B cell (primary cell): ENCODE measurements around the gene TEP1. TPM values are rescaled to one million over a fixed set of nuclear protein-coding genes. Genes with fewer than 3 reads are reported as not detected.

Source experiments
- ATAC-seq: fragments of 200-7000 bp; cut with Tn5 transposase; one replicate; pipeline ENCODE4 v1.10.0; 2021; ENCODE audit warnings: low read depth, mild to moderate bottlenecking, moderate number of reproducible peaks, moderate library complexity
- CTCF ChIA-PET: fragments of 350-600 bp; sonication (Branson Sonifier 250); formaldehyde crosslinking; loops from one replicate; lab custom pipeline; 2021; ENCODE audit warnings: antibody characterized with exemption, inconsistent platforms; lab: Charles Lee
- POLR2A ChIA-PET: fragments of 350-600 bp; sonication (Branson Sonifier 250); formaldehyde crosslinking; loops from one replicate; lab custom pipeline; 2021; ENCODE audit warnings: antibody characterized with exemption; lab: Charles Lee
- DNase-seq: peaks from one replicate; pipeline ENCODE4 v3.0.0; 2013
- H2AFZ ChIP-seq: 2 replicates; pipeline ENCODE4 v1.6.1; 2012; ENCODE audit warnings: mild to moderate bottlenecking, low read depth, low read length; ENCODE audit not compliant: insufficient read depth, poor library complexity, severe bottlenecking
- H3K27ac ChIP-seq, 2 donors: 1 replicate in 1 of 2; 2 replicates in 1 of 2; pipeline ENCODE4 v1.5.1; 2012 to 2013; ENCODE audit warnings: low read length in 2 of 2, mild to moderate bottlenecking in 2 of 2, moderate library complexity in 1 of 2
- H3K27me3 ChIP-seq, 4 experiments: fragments of 200-600 bp in 1 of 4; sonication (generic) in 1 of 4; replicated peaks in 1 of 4; 1 replicate in 2 of 4; 2 replicates in 2 of 4; pipeline versions ENCODE4 v1.6.1 to v1.7.0; 2013 to 2016; ENCODE audit warnings: low read length in 3 of 4, mild to moderate bottlenecking in 2 of 4, mixed read lengths in 1 of 4, moderate library complexity in 1 of 4; ENCODE audit not compliant: insufficient read depth in 4 of 4, control insufficient read depth in 3 of 4; ENCODE audit errors: control extremely low read depth in 1 of 4
- H3K36me3 ChIP-seq, 2 experiments: replicated peaks in 1 of 2; 1 replicate in 1 of 2; 2 replicates in 1 of 2; pipeline versions ENCODE4 v1.6.1 to v1.7.1; 2013; ENCODE audit warnings: low read length in 1 of 2; ENCODE audit not compliant: insufficient read depth in 2 of 2, control insufficient read depth in 1 of 2; ENCODE audit errors: control extremely low read depth in 1 of 2, extremely low read depth in 1 of 2
- H3K4me1 ChIP-seq, 2 donors: fragments of 200-600 bp in 1 of 2; sonication (generic) in 1 of 2; 1 replicate in 1 of 2; 2 replicates in 1 of 2; pipeline versions ENCODE4 v1.5.1 to v1.6.1; 2013 to 2017; ENCODE audit warnings: low read length in 2 of 2; ENCODE audit not compliant: control insufficient read depth in 2 of 2, insufficient read depth in 2 of 2
- H3K4me2 ChIP-seq: replicated peaks from 2 replicates; pipeline ENCODE3; 2012; ENCODE audit warnings: mild to moderate bottlenecking, low read depth, low read length; ENCODE audit not compliant: poor library complexity, severe bottlenecking
- H3K4me3 ChIP-seq, 5 experiments: fragments of 200-600 bp in 1 of 5; sonication (generic) in 1 of 5; 1 replicate in 3 of 5; 2 replicates in 2 of 5; pipeline versions ENCODE4 v1.5.1 to v1.7.0; 2011 to 2016; ENCODE audit warnings: low read length in 4 of 5, mild to moderate bottlenecking in 4 of 5, low read depth in 2 of 5, control low read depth in 1 of 5, moderate library complexity in 1 of 5; ENCODE audit not compliant: insufficient read depth in 1 of 5; ENCODE audit errors: control extremely low read depth in 1 of 5, extremely low read depth in 1 of 5
- H3K79me2 ChIP-seq: fragments of 200-600 bp; sonication (generic); one replicate; pipeline ENCODE4 v1.6.0; 2016; ENCODE audit warnings: low read length; ENCODE audit not compliant: control insufficient read depth, insufficient read depth
- H3K9ac ChIP-seq: fragments of 200-600 bp; sonication (generic); 2 replicates; pipeline ENCODE4 v1.6.1; 2017; ENCODE audit warnings: mild to moderate bottlenecking, low read length, moderate library complexity
- H3K9me3 ChIP-seq, 3 donors: one replicate each; pipeline versions ENCODE4 v1.6.1 to v1.7.1; 2013; ENCODE audit warnings: low read length in 2 of 3; ENCODE audit not compliant: control insufficient read depth in 2 of 3, insufficient read depth in 1 of 3; ENCODE audit errors: control extremely low read depth in 1 of 3
- H4K20me1 ChIP-seq: 2 replicates; pipeline ENCODE4 v1.6.0; 2012; ENCODE audit warnings: mild to moderate bottlenecking, low read length; ENCODE audit not compliant: insufficient read depth, control insufficient read depth, poor library complexity, severe bottlenecking
- H3K27ac Mint-ChIP-seq: one replicate; pipeline ENCODE4 v1.8.0; 2021; ENCODE audit warnings: mixed read lengths
- H3K27me3 Mint-ChIP-seq: one replicate; pipeline ENCODE4 v1.8.0; 2021; ENCODE audit warnings: mixed read lengths
- H3K4me1 Mint-ChIP-seq: one replicate; pipeline ENCODE4 v1.8.0; 2021; ENCODE audit warnings: mixed read lengths
- H3K4me3 Mint-ChIP-seq: one replicate; pipeline ENCODE4 v1.8.0; 2021; ENCODE audit warnings: mixed read lengths
- H3K9me3 Mint-ChIP-seq: one replicate; pipeline ENCODE4 v1.8.0; 2022; ENCODE audit warnings: mixed read lengths; ENCODE audit not compliant: insufficient read depth
- CTCF ChIP-seq: fragments of 200-600 bp; IDR thresholded peaks from one replicate; pipeline ENCODE4 v1.8.0; 2022; ENCODE audit warnings: antibody characterized with exemption, mild to moderate bottlenecking
- EZH2 ChIP-seq: IDR thresholded peaks from 2 replicates; pipeline ENCODE4 v1.6.1; 2012; ENCODE audit warnings: borderline replicate concordance, low read depth, mild to moderate bottlenecking, moderate library complexity, low read length; ENCODE audit not compliant: insufficient read depth, poor library complexity, severe bottlenecking
- WGBS: methylation state at CpG from one replicate; pipeline ENCODE4 v1.1.5; 2013; ENCODE audit warnings: missing lambda C conversion rate; ENCODE audit not compliant: insufficient coverage; 5-methylcytosine and 5-hydroxymethylcytosine counted together
- intact Hi-C: fragments of 100-400 bp; cut with micrococcal nuclease; formaldehyde crosslinking; loops from one replicate; pipeline ENCODE4 v1.10.0; 2022
- polyA plus RNA-seq: library from polyadenylated mRNA; depleted of rRNA; stranded (reverse); fragments of >200 nt; gene quantifications from 2 replicates; pipeline ENCODE4 v1.2.3, GENCODE V29; 2012
- total RNA-seq, 2 donors: library from RNA; stranded (reverse); fragments of 120-200 nt in 1 of 2; gene quantifications; 1 replicate in 1 of 2; 2 replicates in 1 of 2; pipeline versions ENCODE4 v1.2.3 to v1.2.4, GENCODE V29; 2013 to 2022

The TEP1 gene
- total and polyA plus RNA-seq, 2 donors (not counting 1 experiment from before 2014, with no cell fraction given) = 69.9 to 123 TPM

- no peaks in the 10 kb centered on the region for H4K20me1 ChIP-seq
- Mint-ChIP-seq H3K4me3 (peak overlapping the region; percentile 60), H3K27ac (peak overlapping the region; percentile 88), H3K4me1 (peaks cover 53% of the 10 kb centered on the region), H3K27me3 (no peaks in the 10 kb centered on the region), H3K9me3 (peaks cover 2% of the 10 kb centered on the region)
- peaks cover 0 to 11% of the 10 kb centered on the region in 2 experiments for H3K36me3 ChIP-seq
- DNase-seq (no peak), ATAC-seq (no peak)
- WGBS = 88% methylated on average over 1 of the region's 5 CpGs
- peak overlapping the region; percentile 46 to 56 for H3K27ac ChIP-seq
- H3K79me2 ChIP-seq = no peaks in the 10 kb centered on the region
- H3K27me3 ChIP-seq = no peaks in the 10 kb centered on the region
- ChIA-PET CTCF (interaction anchor here (1.7 kb wide), 1 partner anchor 25 kb away, joined by 11 read pairs; no protein-coding TSS in a partner anchor), POLR2A (no interaction called here)
- peak overlapping the region; percentile 69 for H2AFZ ChIP-seq
- TF ChIP-seq CTCF (no peak), EZH2 (no peak)
- H3K9ac ChIP-seq = no peak overlapping the region
- peaks cover 45 to 61% of the 10 kb centered on the region in 2 donors for H3K4me1 ChIP-seq
- H3K4me2 ChIP-seq = peak overlapping the region; percentile 48
- no peak overlapping the region for H3K4me3 ChIP-seq
- intact Hi-C loops = no loop called here
- peaks cover 0 to 17% (median 3%) of the 10 kb centered on the region in 3 donors for H3K9me3 ChIP-seq
These were observed 27.2 kb upstream of the TEP1 start for GRCh38 chr14:20440465-20440864.

- Histone ChIP-seq H3K27ac (no peak overlapping the region), H4K20me1 (no peaks in the 10 kb centered on the region), H3K4me2 (peak overlapping the region; percentile 36), H3K79me2 (no peaks in the 10 kb centered on the region), H3K4me1 (peaks cover 45 to 66% of the 10 kb centered on the region in 2 donors), H3K36me3 (peaks cover 0 to 6% of the 10 kb centered on the region in 2 experiments), H3K9ac (no peak overlapping the region), H3K27me3 (no peaks in the 10 kb centered on the region), H2AFZ (no peak overlapping the region), H3K9me3 (peaks cover 0 to 17% (median 3%) of the 10 kb centered on the region in 3 donors), H3K4me3 (peak overlapping the region in 1 of 5 experiments; percentile 9)
- H3K4me3 Mint-ChIP-seq = peak overlapping the region; percentile 52
- peak; percentile 38 for ATAC-seq
- H3K9me3 Mint-ChIP-seq = peaks cover 2% of the 10 kb centered on the region
- ChIA-PET CTCF (no interaction called here), POLR2A (no interaction called here)
- peak overlapping the region; percentile 22 for H3K27ac Mint-ChIP-seq
- TF ChIP-seq CTCF (no peak), EZH2 (no peak)
- intact Hi-C loops = loop anchor here (2.0 kb wide), 1 partner anchor 16 kb away; the partner anchor contains the start of genes APEX1 and OSGEP
- no peaks in the 10 kb centered on the region for H3K27me3 Mint-ChIP-seq
- H3K4me1 Mint-ChIP-seq = peaks cover 53% of the 10 kb centered on the region
- DNase-seq = peak; percentile 51
- 92% methylated on average over 4 of the region's 7 CpGs for WGBS
These were observed 25.4 kb upstream of the TEP1 start for GRCh38 chr14:20438664-20439063.
